ENCODE data around the gene TLL1.

The TLL1 gene

DNA sequence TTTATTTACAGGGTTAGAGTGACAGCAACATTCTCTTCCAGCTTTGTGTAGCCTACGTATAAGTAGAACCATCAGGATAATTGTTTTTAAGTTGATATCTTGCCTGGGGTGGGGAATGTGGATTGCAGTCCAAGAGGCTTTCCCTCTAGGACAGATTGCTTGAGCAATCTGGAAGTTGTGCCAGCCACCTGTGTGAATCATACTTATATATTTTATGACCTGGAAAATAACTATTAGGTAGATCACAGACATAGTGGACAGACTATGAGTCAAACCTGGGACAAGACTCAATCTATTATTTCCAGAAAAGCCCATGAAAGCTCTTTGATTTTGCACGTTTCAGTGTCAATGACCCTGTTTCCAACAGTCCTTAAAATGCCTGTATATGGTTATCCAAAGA, 98.9 kb downstream of the TLL1 start:
- no peak for DNase-seq (ENCODE audit: low spot score)

DNA sequence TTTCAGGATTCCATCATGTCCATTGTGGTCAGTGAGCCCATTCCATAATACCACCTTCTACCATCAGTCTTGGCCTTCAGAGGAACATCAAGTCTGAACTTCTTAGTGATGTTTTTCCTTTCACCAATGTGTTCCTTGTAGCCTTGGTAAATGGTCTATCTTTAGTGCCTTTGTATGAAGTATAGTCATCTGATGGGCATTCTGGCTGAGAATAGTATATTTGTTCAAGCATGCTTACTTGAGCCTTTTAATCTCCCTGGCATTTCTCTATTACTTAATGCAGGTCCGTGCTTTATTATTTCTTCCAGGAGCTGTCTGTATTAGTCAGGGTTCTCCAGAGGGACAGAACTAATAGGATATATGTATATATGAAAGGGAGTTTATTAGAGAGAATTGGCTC, 99.7 kb downstream of the TLL1 start:
- no peak for DNase-seq (ENCODE audit: low spot score)

DNA sequence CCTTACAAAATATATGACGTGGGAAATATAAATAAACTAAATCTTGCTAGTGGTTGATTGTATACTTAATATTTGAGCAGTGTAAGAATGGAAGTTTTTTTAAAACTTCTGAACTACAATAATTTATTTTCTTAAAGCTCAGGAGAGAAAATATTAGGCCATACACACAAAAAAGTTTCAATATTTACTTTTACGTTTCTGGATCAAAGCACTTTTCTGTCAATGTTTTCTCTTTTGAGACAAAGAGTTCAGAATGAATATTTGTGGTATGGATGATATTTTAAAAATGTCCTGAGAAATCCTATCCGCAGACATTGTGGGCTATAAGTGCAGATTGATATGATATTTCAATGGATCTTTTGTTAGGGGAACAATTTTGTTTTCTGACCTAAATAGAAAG, 109.9 kb downstream of the TLL1 start:
- DNase-seq (ENCODE audit: low spot score): no peak

DNA sequence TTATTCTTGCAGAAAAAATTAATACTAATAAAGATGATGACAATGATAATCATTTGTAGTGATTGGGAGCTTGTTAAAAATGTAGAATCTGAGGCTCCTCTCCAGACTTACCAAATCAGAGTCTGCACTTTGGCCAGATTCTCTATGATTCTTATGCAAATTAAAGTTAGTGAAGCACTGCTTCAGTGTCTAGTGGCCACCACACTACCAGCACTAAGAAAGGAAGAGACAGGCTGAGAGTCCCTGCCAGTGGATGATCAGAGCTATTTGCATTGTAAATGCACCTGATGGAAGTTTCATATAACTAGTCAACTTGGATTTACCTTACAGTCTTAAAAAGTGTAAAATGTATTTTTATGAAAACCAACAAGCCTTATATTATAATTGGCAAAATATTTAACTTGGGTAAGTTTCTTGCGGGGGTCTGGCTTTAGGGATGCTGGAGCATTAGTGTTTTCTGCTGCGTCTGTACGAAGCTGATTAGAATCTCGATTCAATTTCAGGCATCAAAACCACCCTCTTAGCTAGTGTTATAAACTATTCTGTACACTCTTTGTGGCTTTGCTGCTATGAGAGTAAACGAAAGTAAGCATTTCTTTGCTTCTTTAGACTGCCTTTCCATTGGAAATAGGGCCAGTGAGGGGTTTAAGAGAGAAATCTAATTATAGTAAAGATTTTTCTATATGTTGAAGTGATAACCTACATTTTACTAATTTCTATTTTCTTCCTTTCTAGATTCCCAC, 114.1 kb downstream of the TLL1 start:
- DNase-seq (ENCODE audit: low spot score): no peak

DNA sequence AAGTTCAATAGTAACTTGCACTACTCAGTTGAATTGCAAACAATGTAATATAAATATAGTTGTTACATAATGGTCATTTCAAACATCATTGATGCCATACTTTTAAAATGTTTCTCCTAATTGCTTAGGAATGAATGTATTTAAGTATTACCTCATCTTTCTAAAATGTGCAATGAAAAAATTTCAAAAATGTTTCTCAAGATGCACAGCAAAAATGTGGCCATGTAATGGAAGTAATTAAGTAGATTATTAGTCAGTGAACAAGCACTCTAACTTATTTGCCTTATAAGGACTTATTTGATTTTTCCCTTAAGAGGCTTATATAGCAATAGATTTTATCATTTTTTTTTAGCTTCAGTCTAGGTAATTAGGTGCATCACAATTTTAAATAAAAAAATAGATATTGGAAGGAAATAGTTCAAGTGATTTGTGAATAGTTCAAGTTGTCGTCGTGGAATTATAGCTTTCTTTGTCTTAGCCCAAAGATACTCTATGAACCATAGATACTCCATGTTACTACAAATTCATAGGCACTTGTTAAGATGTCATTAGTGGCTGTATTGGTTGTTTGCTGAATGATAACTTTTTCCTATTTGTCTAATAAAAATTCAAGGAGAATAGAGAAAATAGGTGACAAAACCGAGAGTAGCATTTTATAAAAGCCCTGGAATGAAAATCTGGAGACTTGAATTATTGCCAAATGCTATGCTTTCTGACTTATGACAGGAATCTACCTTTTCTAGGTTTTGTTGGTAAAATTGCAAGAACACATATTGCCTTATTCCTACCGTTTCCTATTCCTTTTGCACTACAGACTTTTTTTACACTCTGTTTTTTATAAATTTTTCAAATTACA, 118.5 kb downstream of the TLL1 start:
- no peak for DNase-seq (ENCODE audit: low spot score)

DNA sequence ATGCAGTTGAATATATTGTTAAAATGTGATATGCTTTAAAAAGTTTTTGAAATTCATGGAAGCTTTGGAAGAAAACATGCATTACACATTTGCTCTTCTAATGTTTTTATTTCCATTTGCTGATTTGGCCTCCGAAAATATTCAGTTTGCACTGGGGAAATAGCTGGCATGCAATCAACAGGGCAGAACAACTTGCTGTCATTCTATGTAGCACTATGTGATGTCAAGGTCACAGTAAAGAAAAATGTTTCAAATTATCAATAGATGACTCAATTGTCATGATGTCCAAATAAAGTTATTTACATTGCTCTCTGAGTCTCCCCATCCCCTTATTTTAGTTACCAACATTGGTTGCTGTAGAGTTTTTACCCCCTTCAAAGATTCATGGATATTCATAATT, 119.2 kb downstream of the TLL1 start:
- DNase-seq (ENCODE audit: low spot score): no peak

DNA sequence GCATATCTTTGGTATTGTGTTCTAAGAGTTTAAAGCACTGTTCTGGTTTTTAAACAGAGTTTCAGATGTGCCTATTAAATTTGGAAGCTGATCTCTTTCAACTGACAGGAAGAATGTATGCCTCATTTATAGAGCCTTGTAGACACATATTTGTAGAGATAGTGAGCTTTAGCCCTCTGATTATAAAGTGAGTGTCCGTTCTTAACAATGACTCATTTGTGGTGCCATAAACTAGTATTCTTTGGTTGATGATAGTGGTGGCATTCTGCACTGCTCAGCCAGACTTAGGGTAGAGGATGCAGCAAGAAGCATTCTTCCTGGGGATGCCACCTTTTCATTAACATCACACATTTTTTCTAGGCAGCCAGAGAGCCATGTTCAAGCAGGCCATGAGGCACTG, 121.7 kb downstream of the TLL1 start:
- DNase-seq (ENCODE audit: low spot score): no peak

DNA sequence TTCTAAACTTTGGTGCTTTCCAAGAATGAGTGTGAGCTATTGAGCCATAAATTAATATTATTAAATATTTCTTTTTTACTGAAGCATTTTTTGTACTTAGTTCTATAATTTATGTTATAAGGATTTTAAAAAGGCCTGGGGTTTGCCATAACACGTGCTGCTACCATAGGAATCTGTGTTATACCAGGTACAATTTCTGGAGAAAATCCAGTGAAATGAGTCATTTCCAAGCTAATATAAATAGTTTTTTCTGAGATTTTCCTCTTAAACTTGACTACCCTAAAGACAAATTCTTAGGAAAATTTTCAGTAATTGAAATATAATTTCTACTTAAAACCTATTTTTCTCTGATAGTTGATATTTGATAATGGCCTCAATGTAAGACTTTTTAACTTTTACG, 130.8 kb downstream of the TLL1 start:
- DNase-seq (ENCODE audit: low spot score): no peak

DNA sequence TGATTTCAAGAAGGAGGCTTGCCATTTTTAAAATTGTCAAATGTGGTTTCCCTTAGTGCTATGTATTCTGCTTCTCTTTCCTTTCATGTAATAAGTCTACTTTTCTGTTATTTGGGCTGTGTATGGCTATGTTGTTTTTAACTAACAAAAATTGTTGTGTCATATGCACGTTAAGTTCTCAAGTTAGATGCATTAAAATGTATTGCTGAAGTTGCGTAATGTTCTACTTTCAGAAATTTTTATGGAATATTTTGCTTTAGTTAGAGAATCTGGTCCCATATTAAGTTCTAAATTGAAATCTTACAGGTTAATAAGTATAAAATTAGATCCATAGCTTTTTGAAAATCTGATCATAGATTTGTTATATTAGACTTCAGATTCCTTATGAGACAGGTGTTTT, 133.2 kb downstream of the TLL1 start:
- no peak for DNase-seq (ENCODE audit: low spot score)

DNA sequence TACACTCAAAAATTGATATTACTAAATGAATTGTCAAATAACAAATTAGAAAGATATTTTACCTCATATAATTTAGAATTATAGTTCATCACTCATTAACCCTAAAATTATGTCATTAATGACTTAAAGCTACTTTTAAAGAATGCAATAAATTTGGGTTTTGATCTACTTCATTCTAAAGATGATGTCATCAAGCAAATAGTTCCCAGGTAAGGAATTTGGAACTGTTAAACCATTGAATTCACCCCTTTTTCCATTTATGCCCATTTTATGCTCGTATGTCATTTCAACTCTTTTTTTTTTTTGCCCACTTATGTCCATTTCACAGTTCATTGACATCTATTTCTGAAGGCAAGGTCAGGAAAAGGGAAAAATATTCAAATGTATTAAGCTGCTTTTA, 135.5 kb downstream of the TLL1 start:
- no peak for DNase-seq (ENCODE audit: low spot score)

DNA sequence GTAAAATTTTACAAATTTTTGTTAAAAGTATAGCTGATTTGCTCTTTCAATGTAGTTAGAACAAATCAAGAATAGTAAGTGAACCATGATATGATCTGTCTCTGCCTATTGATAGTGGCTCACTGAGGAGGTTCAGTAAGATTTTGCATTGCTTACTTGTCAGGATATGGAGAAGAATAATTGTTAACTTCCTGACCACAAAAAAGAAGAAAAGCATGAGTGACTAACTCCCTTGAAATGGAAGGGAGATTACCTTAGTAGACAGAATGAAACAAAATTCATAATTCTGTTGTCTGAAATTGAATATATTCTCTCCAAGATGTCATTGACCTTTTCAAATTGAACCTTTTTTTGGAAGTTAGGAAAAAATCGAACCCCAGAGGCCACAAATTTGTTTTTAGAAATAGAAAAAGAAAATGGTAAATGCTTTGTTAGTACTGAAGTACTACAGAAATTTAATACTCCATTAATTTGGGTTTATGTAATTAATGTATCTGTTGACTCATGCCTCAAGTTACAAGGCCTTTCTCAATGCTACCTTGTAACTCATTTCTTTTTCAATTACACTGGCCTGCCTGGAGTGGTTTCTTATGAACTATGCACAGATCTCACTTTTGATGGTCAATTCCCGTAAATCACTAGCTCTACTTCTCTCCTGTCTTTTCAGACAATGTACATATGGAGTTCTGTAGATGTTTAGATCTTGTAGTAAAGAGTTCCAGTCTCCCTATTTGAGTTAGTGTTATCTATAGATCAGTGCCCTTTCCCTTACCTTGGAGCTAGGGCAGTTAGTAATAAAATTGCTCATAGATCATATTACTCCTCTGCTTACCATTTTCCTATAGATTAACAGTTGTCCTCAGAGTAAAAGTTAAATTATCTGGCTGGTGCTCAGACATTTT, 139.3 kb downstream of the TLL1 start:
- no peak for DNase-seq (ENCODE audit: low spot score)

DNA sequence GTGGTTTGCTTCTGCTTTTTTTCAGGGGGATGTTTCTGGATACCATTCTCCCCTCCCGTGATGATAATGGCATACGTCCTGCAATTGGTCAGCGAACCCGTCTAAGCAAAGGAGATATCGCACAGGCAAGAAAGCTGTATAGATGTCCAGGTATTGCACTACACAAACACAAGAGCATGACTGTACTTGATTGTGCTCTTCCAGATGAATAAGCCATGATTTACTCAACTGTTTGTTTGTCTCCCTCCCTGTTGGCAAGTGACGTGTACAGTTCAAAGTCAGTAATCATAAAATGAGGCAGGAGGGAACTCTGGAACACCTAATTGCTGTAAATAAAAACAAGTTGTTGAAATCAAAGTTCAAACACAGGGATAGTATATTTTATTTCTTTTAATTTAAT, 141.4 kb downstream of the TLL1 start:
- no peak for DNase-seq (ENCODE audit: low spot score)

DNA sequence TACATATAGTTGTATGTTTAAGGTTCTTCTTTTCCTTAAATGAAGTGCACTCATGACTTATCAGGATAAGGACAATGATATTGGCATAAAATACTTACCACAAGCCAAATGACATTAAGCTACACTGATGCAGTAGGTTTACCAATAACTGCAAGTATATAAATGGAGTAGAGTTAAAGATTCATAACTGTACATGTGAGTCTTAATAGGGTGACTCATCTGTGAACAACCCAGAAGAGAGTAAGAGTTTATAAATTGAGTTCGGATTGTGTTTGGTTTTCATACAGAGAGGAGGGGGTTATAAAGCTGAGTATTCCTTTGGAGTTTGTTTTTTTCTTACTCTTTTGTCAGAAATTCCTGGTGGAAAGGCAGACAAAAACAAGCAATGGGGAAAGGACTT, 144.8 kb downstream of the TLL1 start:
- DNase-seq (ENCODE audit: low spot score): no peak

DNA sequence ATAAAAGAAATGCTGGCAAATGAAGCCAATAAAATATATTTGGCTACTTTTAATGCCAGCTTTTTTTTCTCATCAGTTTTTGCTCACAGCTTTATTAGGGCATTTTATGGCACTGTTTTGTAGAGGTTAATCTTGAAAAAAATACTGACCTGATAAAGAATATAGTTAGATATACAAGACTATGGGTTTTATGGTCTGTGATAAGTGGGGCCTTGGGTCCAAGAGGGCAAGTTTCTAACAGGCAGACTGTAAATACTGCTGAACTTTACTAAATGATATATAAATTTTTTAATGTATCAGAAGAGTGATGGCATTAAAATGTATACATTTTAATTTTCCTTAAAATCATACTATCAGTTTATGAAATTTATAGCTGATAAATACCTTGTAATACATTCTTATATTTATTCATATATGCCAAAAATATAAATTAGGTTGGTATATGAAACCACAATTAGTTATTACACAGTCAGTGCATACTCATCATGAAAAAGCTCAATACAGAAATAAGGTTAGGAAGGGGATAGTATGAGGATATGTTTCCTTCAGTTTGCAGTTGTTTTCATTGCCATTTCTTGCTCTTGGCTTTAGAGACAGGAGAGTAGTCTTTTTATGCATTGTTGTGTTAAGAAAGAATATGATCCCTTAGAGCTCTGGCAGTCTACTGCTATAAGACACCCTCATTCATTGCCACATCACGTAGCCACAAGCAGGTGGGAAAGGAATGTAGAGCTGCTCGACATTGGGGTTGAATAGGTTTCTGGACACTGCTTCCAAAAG, 146.6 kb downstream of the TLL1 start:
- no peak for DNase-seq (ENCODE audit: low spot score)

DNA sequence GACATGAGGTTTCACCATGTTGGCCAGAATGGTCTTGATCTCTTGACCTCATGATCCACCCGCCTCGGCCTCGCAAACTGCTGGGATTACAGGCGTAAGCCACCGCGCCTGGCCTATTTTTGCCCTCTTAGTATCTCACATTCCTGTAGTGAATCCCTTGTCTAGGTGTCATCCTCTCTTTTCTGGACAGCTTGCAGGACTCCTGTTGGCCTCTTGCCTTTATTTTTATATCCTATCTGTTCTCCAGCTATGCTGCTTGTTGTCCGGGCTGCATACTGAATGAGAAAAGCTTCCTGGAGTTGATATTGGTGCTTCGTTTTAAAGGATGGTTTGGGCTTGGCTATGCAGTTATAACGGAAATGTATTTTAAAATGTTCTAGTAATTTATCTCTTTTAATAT, 148.6 kb downstream of the TLL1 start:
- DNase-seq (ENCODE audit: low spot score): no peak

DNA sequence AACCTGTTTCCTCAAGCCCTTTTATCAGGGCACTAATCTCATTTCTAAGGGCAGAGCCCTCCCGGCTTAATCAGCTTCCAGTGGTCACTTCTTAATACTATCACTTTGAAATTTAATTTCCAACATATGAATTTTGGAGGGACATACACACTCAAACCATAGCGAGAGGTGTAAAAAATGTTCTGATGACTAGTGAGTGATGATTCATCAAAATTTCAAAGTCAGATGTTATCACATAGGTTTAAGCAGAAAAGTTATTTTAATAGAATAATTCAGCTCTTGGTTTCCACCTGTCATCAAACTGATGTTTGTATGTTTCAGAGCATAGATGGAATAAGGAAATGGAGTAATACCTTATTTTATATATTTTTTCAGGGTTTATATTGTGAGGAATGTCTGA, 161.9 kb downstream of the TLL1 start:
- DNase-seq (ENCODE audit: low spot score): no peak

DNA sequence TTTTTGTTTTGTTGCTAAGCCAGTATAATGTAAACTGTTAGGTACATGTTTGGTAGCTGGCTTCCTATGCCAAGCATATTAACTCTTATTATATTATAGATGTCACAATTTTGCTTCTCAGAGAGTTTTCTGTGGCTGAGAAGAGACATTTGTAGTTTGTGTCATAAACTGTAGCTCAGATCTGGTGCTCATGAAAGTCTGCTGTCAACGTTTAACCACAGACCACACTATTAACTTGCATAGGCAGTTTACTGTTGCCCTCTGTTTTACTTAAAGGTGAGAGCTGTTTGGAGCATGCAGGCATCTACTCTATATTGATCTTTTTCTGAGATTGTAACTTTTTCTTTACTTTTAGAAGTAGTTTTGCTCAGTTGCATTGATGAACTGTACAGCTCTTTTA, 166.8 kb downstream of the TLL1 start:
- DNase-seq (ENCODE audit: low spot score): no peak

DNA sequence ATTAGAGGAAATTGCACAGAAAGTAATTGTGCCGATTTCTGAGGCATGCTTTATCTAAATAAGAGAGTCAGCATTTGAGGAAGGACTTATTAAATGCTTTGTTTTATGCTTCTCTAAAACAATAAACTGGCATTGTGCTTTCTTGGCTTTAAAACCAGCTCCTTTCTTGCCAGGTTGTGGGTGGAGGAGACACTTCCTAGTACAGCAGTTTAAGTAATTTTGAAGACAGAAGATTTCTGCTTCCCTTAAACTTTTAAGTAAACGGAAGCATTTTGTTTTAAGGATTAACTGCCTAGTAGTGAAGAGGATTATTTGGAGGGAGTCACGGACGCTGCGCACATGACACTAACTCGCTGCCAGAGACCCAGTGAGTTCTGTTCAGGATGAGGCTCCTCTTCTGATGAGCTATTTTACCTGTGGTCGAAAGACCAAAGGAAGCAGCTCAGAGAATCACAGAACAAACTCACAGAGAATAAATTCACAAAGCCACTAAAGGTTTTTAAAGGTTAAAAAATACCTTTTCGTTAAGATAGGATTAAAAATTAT, 169.5 kb downstream of the TLL1 start:
- no peak for DNase-seq (ENCODE audit: low spot score)

DNA sequence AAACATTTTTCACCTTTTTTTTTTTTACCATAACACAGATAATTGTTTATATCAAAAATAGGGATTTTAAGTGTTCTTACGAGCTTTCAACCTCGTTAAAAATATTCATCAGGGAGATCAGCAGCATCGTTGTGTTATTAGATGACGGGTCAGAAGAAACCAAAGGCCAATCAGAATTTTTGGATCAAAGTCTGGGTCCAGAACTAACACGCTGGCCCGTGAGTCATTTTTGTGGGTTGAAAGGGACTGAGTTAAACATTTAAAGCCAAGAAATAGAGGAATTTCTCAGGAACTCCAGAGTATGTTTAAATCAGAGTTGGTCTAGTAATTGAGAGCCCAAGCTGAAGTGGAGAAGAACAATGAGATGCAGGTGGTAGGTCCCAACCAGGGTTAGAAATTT, 170.8 kb downstream of the TLL1 start:
- no peak for DNase-seq (ENCODE audit: low spot score)

DNA sequence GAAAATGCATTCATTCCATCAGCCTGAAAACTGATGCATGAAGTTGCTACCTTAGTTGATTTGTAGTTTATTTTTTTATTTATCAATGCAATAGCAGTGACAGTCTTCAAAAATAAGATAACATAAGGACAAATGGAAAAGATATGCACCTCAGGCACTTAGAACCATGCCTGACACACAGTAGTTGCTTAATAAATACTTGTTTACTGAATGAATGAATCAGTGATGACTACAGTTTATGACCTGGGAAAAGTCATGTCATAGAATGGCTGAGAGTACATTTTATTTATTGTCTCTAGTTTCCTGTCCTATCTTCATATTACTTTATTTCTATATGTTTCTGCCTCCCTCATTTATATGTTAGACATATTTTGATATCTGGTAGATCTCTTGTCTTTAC, 171.8 kb downstream of the TLL1 start:
- DNase-seq (ENCODE audit: low spot score): no peak

DNA sequence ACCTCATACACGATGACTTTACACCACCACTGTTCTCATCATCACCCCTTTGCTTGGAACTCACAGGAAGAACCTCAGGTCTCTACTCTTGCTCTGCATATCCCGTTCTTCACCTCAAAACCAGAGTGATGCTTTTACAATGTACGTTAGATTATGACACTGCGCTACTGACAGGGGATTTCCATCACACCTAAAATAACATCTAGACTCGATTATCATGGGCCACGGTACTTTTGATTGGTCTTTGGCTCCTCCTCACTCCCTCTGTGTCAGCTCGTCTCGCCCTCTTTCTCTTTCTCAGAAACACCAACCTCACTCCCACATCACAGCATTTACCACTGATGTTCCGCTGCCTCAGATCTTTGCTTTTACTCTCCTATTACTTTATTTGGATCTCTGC, 172.4 kb downstream of the TLL1 start:
- no peak for DNase-seq (ENCODE audit: low spot score)

DNA sequence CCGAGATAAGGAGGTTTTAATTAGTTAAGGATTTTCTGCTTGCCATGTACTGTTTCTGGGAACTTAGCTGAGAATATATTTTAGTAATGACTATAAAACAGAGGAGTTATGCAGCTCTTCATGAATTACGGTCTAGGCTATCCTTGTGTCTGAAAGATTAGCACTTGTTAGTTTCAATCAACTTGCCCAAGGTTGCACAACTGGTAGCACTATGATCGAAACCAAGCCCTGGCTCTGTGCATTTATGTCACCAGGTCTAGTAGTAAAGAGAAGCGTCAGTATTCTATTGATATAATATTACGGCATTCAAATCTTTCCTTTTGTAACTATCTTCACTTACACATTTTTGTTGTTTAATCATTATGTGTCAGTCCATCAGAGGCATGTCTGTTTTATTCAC, 176.0 kb downstream of the TLL1 start:
- DNase-seq (ENCODE audit: low spot score): no peak
